ENCODE results near the gene RAB3GAP2. TPM values are rescaled to one million over a fixed set of nuclear protein-coding genes. Genes with fewer than 3 reads are reported as not detected.

Gene RAB3GAP2
- total RNA-seq, 1 donor from 2014 or later = 28.9 TPM

Other genes starting within 250 kb of the RAB3GAP2 start
- gene EPRS1, start 225.9 kb downstream of the RAB3GAP2 start, total RNA-seq = 69.9 and 79.8 TPM in 2 replicates
- 23.1 and 29.3 TPM in 2 replicates for gene BPNT1, start 182.7 kb downstream of the RAB3GAP2 start, total RNA-seq
- 56.8 and 71.4 TPM in 2 replicates for gene IARS2, start 178.3 kb downstream of the RAB3GAP2 start, total RNA-seq